Sigmoid colon (tissue), 7 donors: ENCODE measurements around the gene AGA. TPM values are rescaled to one million over a fixed set of nuclear protein-coding genes. Genes with fewer than 3 reads are reported as not detected.

ENCODE experiments used
- DNase-seq: peaks from one replicate; pipeline ENCODE4 v3.0.0-alpha.2; 2019
- H3K27ac ChIP-seq, 4 donors: fragments of 200-600 bp; sonication (generic); one replicate each; pipeline ENCODE4 v1.5.1; 2016 to 2019; ENCODE audit warnings: mild to moderate bottlenecking in 1 of 4
- H3K27me3 ChIP-seq, 3 donors: fragments of 200-600 bp; sonication (generic); one replicate each; pipeline ENCODE4 v1.5.1; 2019; ENCODE audit warnings: mild to moderate bottlenecking in 1 of 3
- H3K36me3 ChIP-seq, 4 donors: fragments of 200-600 bp; sonication (generic); one replicate each; pipeline ENCODE4 v1.5.1; 2016 to 2019
- H3K4me1 ChIP-seq, 4 donors: fragments of 200-600 bp; sonication (generic); one replicate each; pipeline ENCODE4 v1.5.1; 2017 to 2019
- H3K4me3 ChIP-seq, 4 donors: fragments of 200-600 bp; sonication (generic); one replicate each; pipeline ENCODE4 v1.5.1; 2017 to 2019; ENCODE audit warnings: mild to moderate bottlenecking in 2 of 4, moderate library complexity in 1 of 4
- H3K9me3 ChIP-seq, 4 donors: fragments of 200-600 bp in 3 of 4; sonication (generic) in 3 of 4; one replicate each; pipeline versions ENCODE4 v1.5.1 to v1.6.1; 2013 to 2019
- CTCF ChIP-seq, 4 experiments: fragments of 450-650 bp in 3 of 4; fragments of 200-600 bp in 1 of 4; IDR thresholded peaks; one replicate each; pipeline ENCODE4 v1.5.1; 2016 to 2019; ENCODE audit warnings: antibody characterized with exemption in 4 of 4, mild to moderate bottlenecking in 3 of 4, moderate library complexity in 2 of 4
- EP300 ChIP-seq, 4 donors: sonication (generic); formaldehyde crosslinking; IDR thresholded peaks; one replicate each; pipeline ENCODE4 v1.6.1; 2017; ENCODE audit warnings: antibody characterized with exemption in 4 of 4
- POLR2A ChIP-seq, 2 donors: fragments of 450-650 bp; IDR thresholded peaks; one replicate each; pipeline ENCODE4 v1.6.1; 2016; ENCODE audit warnings: antibody characterized with exemption in 2 of 2, mild to moderate bottlenecking in 2 of 2, moderate library complexity in 2 of 2
- POLR2AphosphoS5 ChIP-seq, 4 donors: sonication (generic); formaldehyde crosslinking; IDR thresholded peaks; one replicate each; pipeline ENCODE4 v1.6.1; 2017; ENCODE audit warnings: antibody characterized with exemption in 4 of 4
- WGBS, 2 donors: extraction: QIAGEN DNeasy Blood & Tissue Kit; methylation state at CpG; one replicate each; pipeline ENCODE4 v1.1.7; 2013; 5-methylcytosine and 5-hydroxymethylcytosine counted together
- intact Hi-C: fragments of 100-400 bp; cut with DNase I; formaldehyde crosslinking; loops from one replicate; pipeline ENCODE4 v1.15.1; 2023
- polyA plus RNA-seq, 3 donors: library from polyadenylated mRNA; stranded (reverse); fragments of 200-250 nt; gene quantifications; one replicate each; pipeline ENCODE4 v1.2.3, GENCODE V29; 2013
- total RNA-seq, 4 donors: library from RNA; depleted of rRNA; stranded (reverse); fragments of >200 nt; gene quantifications; one replicate each; pipeline ENCODE4 v1.1.0, GENCODE V29; 2016
- donor health status: healthy with polysubstance abuse.
- donor health status: Bipolar disorder and iron deficiency.
- donor health status: healthy.

Gene AGA
- total and polyA plus RNA-seq, 7 donors: 7.2 to 24.9 (median 13.9) TPM

GRCh38 chr4:177485528-177485927 is 43.3 kb upstream of the AGA start:
- DNase-seq: no peak
- intact Hi-C loops: no loop called here
- H3K4me3 ChIP-seq: no peak overlapping the region
- no peak for TF ChIP-seq CTCF (IDR thresholded peaks at IDR 0.05)
- TF ChIP-seq POLR2AphosphoS5 (IDR thresholded peaks at IDR 0.05): no peak
- TF ChIP-seq EP300 (IDR thresholded peaks at IDR 0.05): no peak
- no peak for TF ChIP-seq POLR2A (IDR thresholded peaks at IDR 0.05)
- WGBS, 2 donors: 88 to 89% methylated on average over 1 of the region's 1 CpG
- no peaks in the 10 kb centered on the region for H3K9me3 ChIP-seq
- no peaks in the 10 kb centered on the region for H3K4me1 ChIP-seq
- H3K27me3 ChIP-seq: no peaks in the 10 kb centered on the region
- no peak overlapping the region for H3K27ac ChIP-seq
- no peaks in the 10 kb centered on the region for H3K36me3 ChIP-seq

GRCh38 chr4:177484613-177485021 is 42.4 kb upstream of the AGA start:
- intact Hi-C loops: no loop called here
- Histone ChIP-seq H3K36me3 (no peaks in the 10 kb centered on the region), H3K27ac (no peak overlapping the region), H3K27me3 (no peaks in the 10 kb centered on the region), H3K4me3 (no peak overlapping the region), H3K9me3 (no peaks in the 10 kb centered on the region), H3K4me1 (no peaks in the 10 kb centered on the region)
- WGBS, 2 donors: 88 to 92% methylated on average over 1 of the region's 1 CpG
- DNase-seq: no peak
- TF ChIP-seq POLR2AphosphoS5 (IDR thresholded peaks at IDR 0.05): no peak
- no peak for TF ChIP-seq EP300 (IDR thresholded peaks at IDR 0.05)
- no peak for TF ChIP-seq POLR2A (IDR thresholded peaks at IDR 0.05)
- TF ChIP-seq CTCF (IDR thresholded peaks at IDR 0.05): no peak

- WGBS, 2 donors: 77 to 89% methylated on average over 3 of the region's 3 CpGs
- TF ChIP-seq CTCF (IDR thresholded peaks at IDR 0.05) (no peak), POLR2A (IDR thresholded peaks at IDR 0.05) (no peak), POLR2AphosphoS5 (IDR thresholded peaks at IDR 0.05) (no peak), EP300 (IDR thresholded peaks at IDR 0.05) (no peak)
Observed at GRCh38 chr4:177483760-177484159, 41.5 kb upstream of the AGA start.

GRCh38 chr4:177483271-177483670 is 41.0 kb upstream of the AGA start:
- H3K27ac ChIP-seq: no peak overlapping the region
- no peaks in the 10 kb centered on the region for H3K36me3 ChIP-seq
- 68 to 78% methylated on average over 1 of the region's 1 CpG for WGBS, 2 donors
- intact Hi-C loops: no loop called here
- TF ChIP-seq POLR2AphosphoS5 (IDR thresholded peaks at IDR 0.05): no peak
- no peak for TF ChIP-seq EP300 (IDR thresholded peaks at IDR 0.05)
- no peak for TF ChIP-seq POLR2A (IDR thresholded peaks at IDR 0.05)
- TF ChIP-seq CTCF (IDR thresholded peaks at IDR 0.05): no peak
- no peak overlapping the region for H3K4me3 ChIP-seq
- H3K9me3 ChIP-seq: no peaks in the 10 kb centered on the region
- no peaks in the 10 kb centered on the region for H3K27me3 ChIP-seq
- DNase-seq: no peak
- H3K4me1 ChIP-seq: no peaks in the 10 kb centered on the region

More at GRCh38 chr4:177483760-177484159, 41.5 kb upstream of the AGA start:
- H3K36me3 ChIP-seq: no peaks in the 10 kb centered on the region
- no peaks in the 10 kb centered on the region for H3K4me1 ChIP-seq
- H3K4me3 ChIP-seq: no peak overlapping the region
- H3K27me3 ChIP-seq: no peaks in the 10 kb centered on the region
- no peak for DNase-seq
- intact Hi-C loops: no loop called here
- no peak overlapping the region for H3K27ac ChIP-seq
- no peaks in the 10 kb centered on the region for H3K9me3 ChIP-seq

- H3K27ac ChIP-seq: no peak overlapping the region
- intact Hi-C loops: no loop called here
- TF ChIP-seq POLR2AphosphoS5 (IDR thresholded peaks at IDR 0.05) (no peak), EP300 (IDR thresholded peaks at IDR 0.05) (no peak), POLR2A (IDR thresholded peaks at IDR 0.05) (no peak), CTCF (IDR thresholded peaks at IDR 0.05) (no peak)
- H3K4me1 ChIP-seq: no peaks in the 10 kb centered on the region
- no peaks in the 10 kb centered on the region for H3K27me3 ChIP-seq
- no peaks in the 10 kb centered on the region for H3K36me3 ChIP-seq
- DNase-seq: no peak
- H3K4me3 ChIP-seq: no peak overlapping the region
- no peaks in the 10 kb centered on the region for H3K9me3 ChIP-seq
Observed at GRCh38 chr4:177482367-177482766, 40.1 kb upstream of the AGA start.
